Stimulated activated CD8-positive, alpha-beta memory T cell treated with anti-CD3 and anti-CD28 coated beads, Interleukin-4, amount 100 ng/mL, for 1 hour (primary cell): ENCODE measurements around the gene AP2A1.

ENCODE experiments used
- DNase-seq, 2 donors: peaks; one replicate each; pipeline ENCODE4 v3.0.0-alpha.2; 2020; ENCODE audit warnings: low read depth in 2 of 2, low spot score in 1 of 2

AP2A1 gene

GRCh38 chr19:49766007-49766929, 533 bp upstream of the AP2A1 start:
- DNase-seq, result peak; percentile 94 to 97

- DNase-seq, result no peak
Measured at GRCh38 chr19:49767381-49767780, 580 bp downstream of the AP2A1 start.

- no peak for DNase-seq
Measured at GRCh38 chr19:49767967-49768581, 1.3 kb downstream of the AP2A1 start.

- DNase-seq, result no peak
Measured at GRCh38 chr19:49770529-49770928, 3.7 kb downstream of the AP2A1 start.

GRCh38 chr19:49771674-49772139, 4.9 kb downstream of the AP2A1 start:
- DNase-seq, result no peak

- DNase-seq, result no peak
Measured at GRCh38 chr19:49772850-49773432, 6.1 kb downstream of the AP2A1 start.

GRCh38 chr19:49773663-49774350, 7.0 kb downstream of the AP2A1 start:
- DNase-seq, result no peak

- no peak for DNase-seq
Measured at GRCh38 chr19:49774969-49775368, 8.2 kb downstream of the AP2A1 start.

GRCh38 chr19:49775742-49776370, 9.1 kb downstream of the AP2A1 start:
- no peak for DNase-seq

- no peak for DNase-seq
Measured at GRCh38 chr19:49776371-49776764, 9.6 kb downstream of the AP2A1 start.

- no peak for DNase-seq
Measured at GRCh38 chr19:49779731-49780555, 13.1 kb downstream of the AP2A1 start.

- DNase-seq, result no peak
Measured at GRCh38 chr19:49780861-49781260, 14.1 kb downstream of the AP2A1 start.

- no peak for DNase-seq
Measured at GRCh38 chr19:49781394-49781793, 14.6 kb downstream of the AP2A1 start.

- no peak for DNase-seq
Measured at GRCh38 chr19:49782515-49782914, 15.7 kb downstream of the AP2A1 start.

GRCh38 chr19:49786376-49786820, 19.6 kb downstream of the AP2A1 start:
- no peak for DNase-seq

GRCh38 chr19:49787746-49788145, 20.9 kb downstream of the AP2A1 start:
- no peak for DNase-seq

- DNase-seq, result no peak
Measured at GRCh38 chr19:49788857-49789256, 22.1 kb downstream of the AP2A1 start.

GRCh38 chr19:49790866-49791265, 24.1 kb downstream of the AP2A1 start:
- no peak for DNase-seq

- no peak for DNase-seq
Measured at GRCh38 chr19:49791776-49792445, 25.1 kb downstream of the AP2A1 start.
